ENCODE measurements around the gene MYH6. TPM values are rescaled to one million over a fixed set of nuclear protein-coding genes. Genes with fewer than 3 reads are reported as not detected.

The MYH6 gene
- polyA plus RNA-seq, 3 donors: not detected

GRCh38 chr14:23349156-23349845 is 58.8 kb downstream of the MYH6 start:
- peaks cover 40 to 42% of the 10 kb centered on the region in 2 donors for H3K27me3 ChIP-seq (ENCODE audit: control insufficient read depth in 2 of 2, insufficient read depth in 2 of 2, low read length in 2 of 2)
- WGBS (ENCODE audit: insufficient coverage): 93% methylated on average over 4 of the region's 8 CpGs
- no peak for DNase-seq
- H3K4me3 ChIP-seq (replicated peaks in 1 of 3; ENCODE audit: low read depth in 2 of 3, low read length in 3 of 3): no peak overlapping the region
- no peak for TF ChIP-seq CTCF (IDR thresholded peaks at IDR 0.05)
- peaks cover 43 to 52% (median 43%) of the 10 kb centered on the region in 3 donors for H3K27me3 Mint-ChIP-seq (ENCODE audit: low read depth in 3 of 3)
- H3K36me3 ChIP-seq (replicated peaks in 1 of 2; ENCODE audit: control insufficient read depth in 1 of 2, insufficient read depth in 2 of 2, low read length in 2 of 2): no peaks in the 10 kb centered on the region
- no peaks in the 10 kb centered on the region for H3K79me2 ChIP-seq (ENCODE audit: insufficient read depth, low read length)
- H3K27ac ChIP-seq (ENCODE audit: low read depth in 1 of 2, low read length in 2 of 2): no peak overlapping the region
- intact Hi-C loops (cut with micrococcal nuclease): no loop called here
- no peak overlapping the region for H2AFZ ChIP-seq (ENCODE audit: insufficient read depth, low read depth, low read length, poor library complexity, severe bottlenecking)
- peaks cover 9% of the 10 kb centered on the region for H3K4me1 Mint-ChIP-seq
- H3K9me3 Mint-ChIP-seq: peaks cover 2 to 16% (median 6%) of the 10 kb centered on the region in 7 donors
- no peak overlapping the region for H3K4me3 Mint-ChIP-seq
- H4K20me1 ChIP-seq (ENCODE audit: insufficient read depth, low read length): no peaks in the 10 kb centered on the region
- peaks cover 0 to 9% of the 10 kb centered on the region in 2 donors for H3K36me3 Mint-ChIP-seq
- no peak overlapping the region for H3K4me2 ChIP-seq (replicated peaks; ENCODE audit: extremely low read depth, low read length, poor library complexity, severe bottlenecking)
- peaks cover 4 to 12% of the 10 kb centered on the region in 2 donors for H3K4me1 ChIP-seq (ENCODE audit: control insufficient read depth in 1 of 2, insufficient read depth in 2 of 2, low read length in 2 of 2)
- peaks cover 0 to 30% of the 10 kb centered on the region in 2 donors for H3K9me3 ChIP-seq (replicated peaks in 1 of 2; ENCODE audit: control insufficient read depth in 1 of 2, insufficient read depth in 1 of 2, low read length in 2 of 2)
- H3K9ac ChIP-seq (ENCODE audit: insufficient read depth, low read length, poor library complexity, severe bottlenecking): no peak overlapping the region
- no peak overlapping the region for H3K27ac Mint-ChIP-seq

- WGBS (ENCODE audit: insufficient coverage): 77% methylated on average over 2 of the region's 6 CpGs
These were observed 59.8 kb downstream of the MYH6 start for GRCh38 chr14:23348297-23348655.

More at GRCh38 chr14:23348297-23348655, 59.8 kb downstream of the MYH6 start:
- Histone ChIP-seq H3K4me2 (replicated peaks; ENCODE audit: extremely low read depth, low read length, poor library complexity, severe bottlenecking) (no peak overlapping the region), H3K36me3 (replicated peaks in 1 of 2; ENCODE audit: control insufficient read depth in 1 of 2, insufficient read depth in 2 of 2, low read length in 2 of 2) (no peaks in the 10 kb centered on the region), H3K27me3 (ENCODE audit: control insufficient read depth in 2 of 2, insufficient read depth in 2 of 2, low read length in 2 of 2) (peaks cover 30 to 32% of the 10 kb centered on the region in 2 donors), H3K9ac (ENCODE audit: insufficient read depth, low read length, poor library complexity, severe bottlenecking) (no peak overlapping the region), H3K27ac (ENCODE audit: low read depth in 1 of 2, low read length in 2 of 2) (no peak overlapping the region), H3K9me3 (replicated peaks in 1 of 2; ENCODE audit: control insufficient read depth in 1 of 2, insufficient read depth in 1 of 2, low read length in 2 of 2) (peaks cover 0 to 21% of the 10 kb centered on the region in 2 donors), H3K4me1 (ENCODE audit: control insufficient read depth in 1 of 2, insufficient read depth in 2 of 2, low read length in 2 of 2) (peaks cover 4 to 12% of the 10 kb centered on the region in 2 donors), H3K4me3 (replicated peaks in 1 of 3; ENCODE audit: low read depth in 2 of 3, low read length in 3 of 3) (no peak overlapping the region), H2AFZ (ENCODE audit: insufficient read depth, low read depth, low read length, poor library complexity, severe bottlenecking) (no peak overlapping the region), H4K20me1 (ENCODE audit: insufficient read depth, low read length) (no peaks in the 10 kb centered on the region), H3K79me2 (ENCODE audit: insufficient read depth, low read length) (no peaks in the 10 kb centered on the region)
- H3K27ac Mint-ChIP-seq: no peak overlapping the region
- peaks cover 2 to 14% (median 6%) of the 10 kb centered on the region in 7 donors for H3K9me3 Mint-ChIP-seq
- peaks cover 0 to 9% of the 10 kb centered on the region in 2 donors for H3K36me3 Mint-ChIP-seq
- peaks cover 33 to 41% (median 36%) of the 10 kb centered on the region in 3 donors for H3K27me3 Mint-ChIP-seq (ENCODE audit: low read depth in 3 of 3)
- DNase-seq: no peak
- H3K4me1 Mint-ChIP-seq: peaks cover 9% of the 10 kb centered on the region
- no peak for TF ChIP-seq CTCF (IDR thresholded peaks at IDR 0.05)
- intact Hi-C loops (cut with micrococcal nuclease): no loop called here
- no peak overlapping the region for H3K4me3 Mint-ChIP-seq
